Stimulated activated memory B cell treated with anti-CD40 and anti-IgM and Interleukin-4, amounts not matched to agents 10 μg/mL and 1 μg/mL and 100 μg/mL, for 72 hours (primary cell): ENCODE data around the gene ATP5MC3.

Experiments used
- ATAC-seq: fragments of 150-1000 bp; cut with Tn5 transposase; 2 replicates; pipeline ENCODE4 v1.10.0; 2021
- H3K27ac Mint-ChIP-seq: one replicate; pipeline ENCODE4 v1.8.0; 2022; ENCODE audit warnings: mild to moderate bottlenecking, mixed read lengths
- H3K27me3 Mint-ChIP-seq: one replicate; pipeline ENCODE4 v1.8.0; 2022; ENCODE audit warnings: mixed read lengths
- H3K36me3 Mint-ChIP-seq: one replicate; pipeline ENCODE4 v1.8.0; 2022; ENCODE audit warnings: mixed read lengths
- H3K4me1 Mint-ChIP-seq: one replicate; pipeline ENCODE4 v1.8.0; 2022; ENCODE audit warnings: mixed read lengths
- H3K4me3 Mint-ChIP-seq: one replicate; pipeline ENCODE4 v1.8.0; 2022; ENCODE audit warnings: mild to moderate bottlenecking, moderate library complexity, mixed read lengths
- H3K9me3 Mint-ChIP-seq: one replicate; pipeline ENCODE4 v1.8.0; 2022; ENCODE audit warnings: mixed read lengths

Gene ATP5MC3

GRCh38 chr2:175151791-175152190, 29.7 kb downstream of the ATP5MC3 start:
- Mint-ChIP-seq H3K27ac (no peak overlapping the region), H3K4me3 (no peak overlapping the region), H3K27me3 (no peaks in the 10 kb centered on the region), H3K9me3 (no peaks in the 10 kb centered on the region), H3K36me3 (peaks cover 22% of the 10 kb centered on the region), H3K4me1 (peaks cover 45% of the 10 kb centered on the region)
- no peak for ATAC-seq

GRCh38 chr2:175147186-175147585, 34.3 kb downstream of the ATP5MC3 start:
- no peaks in the 10 kb centered on the region for H3K9me3 Mint-ChIP-seq
- no peak overlapping the region for H3K27ac Mint-ChIP-seq
- H3K4me3 Mint-ChIP-seq: no peak overlapping the region
- peaks cover 43% of the 10 kb centered on the region for H3K4me1 Mint-ChIP-seq
- no peak for ATAC-seq
- H3K36me3 Mint-ChIP-seq: peaks cover 42% of the 10 kb centered on the region
- no peaks in the 10 kb centered on the region for H3K27me3 Mint-ChIP-seq

DNA sequence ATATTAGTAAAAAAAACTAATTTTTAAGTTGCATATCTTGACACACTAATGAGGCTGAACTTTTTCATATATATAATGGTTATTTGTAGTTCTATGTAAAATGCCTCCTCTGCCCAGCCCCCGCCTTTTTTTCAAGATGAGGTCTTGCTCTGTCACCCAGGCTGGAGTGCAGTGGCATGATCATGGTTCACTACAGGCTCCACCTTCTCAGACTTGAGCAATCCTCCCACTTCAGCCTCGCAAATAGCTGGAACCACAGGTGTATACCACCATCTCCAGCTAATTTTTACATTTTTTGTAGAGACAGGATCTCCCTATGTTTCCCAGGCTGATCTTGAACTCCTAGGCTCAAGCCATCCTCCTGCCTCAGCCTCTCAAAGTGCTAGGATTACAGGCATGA, 37.8 kb downstream of the ATP5MC3 start:
- Mint-ChIP-seq H3K9me3 (no peaks in the 10 kb centered on the region), H3K36me3 (peaks cover 32% of the 10 kb centered on the region), H3K27me3 (no peaks in the 10 kb centered on the region), H3K4me1 (peaks cover 33% of the 10 kb centered on the region), H3K27ac (no peak overlapping the region), H3K4me3 (no peak overlapping the region)
- no peak for ATAC-seq

- Mint-ChIP-seq H3K9me3 (no peaks in the 10 kb centered on the region), H3K27me3 (no peaks in the 10 kb centered on the region), H3K27ac (no peak overlapping the region), H3K36me3 (peaks cover 32% of the 10 kb centered on the region), H3K4me3 (no peak overlapping the region), H3K4me1 (peaks cover 34% of the 10 kb centered on the region)
- no peak for ATAC-seq
Measured at GRCh38 chr2:175143191-175143590, 38.3 kb downstream of the ATP5MC3 start.

DNA sequence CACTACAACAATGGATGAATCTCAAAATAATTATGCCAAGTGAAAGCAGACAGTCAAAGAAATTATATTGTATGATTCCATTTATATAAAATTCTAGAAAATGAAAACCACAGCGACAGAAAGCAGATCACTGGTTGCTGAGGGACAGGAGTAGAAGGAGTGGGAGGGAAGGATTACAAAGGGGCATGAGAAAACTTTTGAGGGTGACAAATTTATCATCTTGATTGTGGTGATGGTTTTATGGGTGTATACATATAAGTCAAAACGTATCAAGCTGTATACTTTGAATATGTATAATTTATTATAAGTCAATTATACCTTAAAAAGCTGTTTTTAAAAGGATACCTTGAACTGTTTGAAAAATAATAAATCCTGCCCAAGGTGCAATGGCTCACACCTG, 41.2 kb downstream of the ATP5MC3 start:
- Mint-ChIP-seq H3K4me1 (peaks cover 47% of the 10 kb centered on the region), H3K27me3 (no peaks in the 10 kb centered on the region), H3K36me3 (peaks cover 45% of the 10 kb centered on the region), H3K9me3 (no peaks in the 10 kb centered on the region), H3K4me3 (no peak overlapping the region), H3K27ac (no peak overlapping the region)
- ATAC-seq: no peak

- Mint-ChIP-seq H3K4me1 (peaks cover 40% of the 10 kb centered on the region), H3K9me3 (no peaks in the 10 kb centered on the region), H3K27me3 (no peaks in the 10 kb centered on the region), H3K36me3 (peaks cover 48% of the 10 kb centered on the region), H3K4me3 (no peak overlapping the region), H3K27ac (no peak overlapping the region)
- no peak for ATAC-seq
Measured at GRCh38 chr2:175137793-175138192, 43.7 kb downstream of the ATP5MC3 start.

GRCh38 chr2:175136334-175137215, 44.9 kb downstream of the ATP5MC3 start:
- H3K36me3 Mint-ChIP-seq: peaks cover 41% of the 10 kb centered on the region
- H3K27ac Mint-ChIP-seq: no peak overlapping the region
- no peaks in the 10 kb centered on the region for H3K9me3 Mint-ChIP-seq
- H3K4me3 Mint-ChIP-seq: no peak overlapping the region
- no peaks in the 10 kb centered on the region for H3K27me3 Mint-ChIP-seq
- no peak for ATAC-seq
- H3K4me1 Mint-ChIP-seq: peaks cover 28% of the 10 kb centered on the region

DNA sequence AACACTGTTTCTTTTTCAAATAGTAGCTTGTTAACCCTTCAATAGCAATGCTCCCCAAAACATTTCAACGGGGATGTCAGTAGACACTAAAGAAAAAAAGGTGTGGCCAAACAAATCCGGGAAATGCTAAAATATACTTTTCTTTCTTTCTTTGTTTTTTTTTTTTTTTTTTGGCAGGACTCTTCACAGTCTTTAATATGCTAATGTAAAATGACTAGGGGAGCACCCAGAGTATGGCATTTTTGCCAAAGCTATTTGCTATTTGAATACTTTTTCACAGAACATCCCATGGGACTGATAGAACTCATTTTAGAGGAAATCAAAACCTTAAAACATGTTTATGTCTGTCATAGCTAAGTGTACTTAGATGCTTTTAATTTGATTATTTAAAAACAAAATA, 45.6 kb downstream of the ATP5MC3 start:
- H3K27ac Mint-ChIP-seq: no peak overlapping the region
- no peak overlapping the region for H3K4me3 Mint-ChIP-seq
- peaks cover 21% of the 10 kb centered on the region for H3K4me1 Mint-ChIP-seq
- no peak for ATAC-seq
- no peaks in the 10 kb centered on the region for H3K9me3 Mint-ChIP-seq
- H3K36me3 Mint-ChIP-seq: peaks cover 41% of the 10 kb centered on the region
- no peaks in the 10 kb centered on the region for H3K27me3 Mint-ChIP-seq

DNA sequence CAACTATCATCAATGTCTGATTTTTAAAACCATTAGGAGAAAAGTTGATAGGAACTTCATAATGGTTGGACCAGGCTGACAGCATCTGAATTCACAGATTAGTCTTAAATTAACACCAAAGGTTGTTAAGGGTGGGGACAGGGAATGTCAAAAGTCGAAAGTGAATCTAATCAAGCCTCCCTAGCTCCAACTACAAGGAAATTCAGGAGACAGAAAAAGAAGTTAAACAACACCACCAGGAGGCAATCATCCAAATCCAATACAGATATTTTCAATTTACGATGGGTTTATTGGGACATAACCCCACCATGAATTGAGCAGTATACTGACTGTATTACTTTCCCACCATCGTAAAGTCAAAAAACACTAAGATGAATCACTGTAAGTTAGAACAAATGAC, 46.3 kb downstream of the ATP5MC3 start:
- ATAC-seq: no peak
- H3K4me1 Mint-ChIP-seq: peaks cover 21% of the 10 kb centered on the region
- H3K27ac Mint-ChIP-seq: no peak overlapping the region
- no peak overlapping the region for H3K4me3 Mint-ChIP-seq
- H3K27me3 Mint-ChIP-seq: no peaks in the 10 kb centered on the region
- H3K9me3 Mint-ChIP-seq: no peaks in the 10 kb centered on the region
- peaks cover 41% of the 10 kb centered on the region for H3K36me3 Mint-ChIP-seq

GRCh38 chr2:175131252-175131651, 50.3 kb downstream of the ATP5MC3 start:
- no peak for ATAC-seq
- H3K27ac Mint-ChIP-seq: no peak overlapping the region
- H3K9me3 Mint-ChIP-seq: no peaks in the 10 kb centered on the region
- H3K27me3 Mint-ChIP-seq: no peaks in the 10 kb centered on the region
- H3K4me1 Mint-ChIP-seq: no peaks in the 10 kb centered on the region
- H3K4me3 Mint-ChIP-seq: no peak overlapping the region
- H3K36me3 Mint-ChIP-seq: peaks cover 52% of the 10 kb centered on the region

DNA sequence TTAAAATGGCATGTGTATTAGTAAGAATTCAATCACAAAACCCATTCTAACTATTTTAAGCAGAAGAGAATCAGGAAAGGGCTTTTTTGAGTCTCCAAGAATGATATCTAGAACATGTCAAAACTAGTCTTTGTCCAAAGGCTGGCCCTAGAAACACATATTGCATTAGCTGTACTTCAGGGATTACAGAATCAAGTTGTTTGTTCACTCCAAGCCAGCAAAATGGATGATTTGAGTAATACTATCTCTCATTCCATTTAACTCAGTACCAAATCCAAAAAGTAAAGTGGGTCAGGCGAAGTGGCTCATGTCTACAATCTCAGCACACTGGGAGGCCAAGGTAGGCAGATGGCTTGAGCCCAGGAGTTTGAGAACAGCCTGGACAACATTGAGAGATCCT, 54.8 kb downstream of the ATP5MC3 start:
- H3K4me1 Mint-ChIP-seq: no peaks in the 10 kb centered on the region
- H3K27me3 Mint-ChIP-seq: no peaks in the 10 kb centered on the region
- no peak overlapping the region for H3K27ac Mint-ChIP-seq
- peaks cover 44% of the 10 kb centered on the region for H3K36me3 Mint-ChIP-seq
- H3K9me3 Mint-ChIP-seq: no peaks in the 10 kb centered on the region
- H3K4me3 Mint-ChIP-seq: no peak overlapping the region
- no peak for ATAC-seq
